SK-N-SH (cell line): Measurements from ENCODE around the gene SPATA16. TPM values are rescaled to one million over a fixed set of nuclear protein-coding genes. Genes with fewer than 3 reads are reported as not detected.

Experiments used
- CTCF ChIA-PET: fragments of 300-600, 350-600 bp; formaldehyde crosslinking; extraction: SDS; loops from one replicate; lab custom pipeline; 2021; lab: Yijun Ruan, JAX
- POLR2A ChIA-PET: fragments of 350-600 bp; sonication (Branson Sonifier 250); formaldehyde crosslinking; extraction: SDS; loops from one replicate; lab custom pipeline; 2020; ENCODE audit warnings: antibody characterized with exemption, inconsistent platforms; lab: Yijun Ruan, JAX
- DNase-seq: peaks from one replicate; pipeline ENCODE4 v3.0.0; 2012
- H2AFZ ChIP-seq: fragments of 200-600 bp; sonication (generic); 2 replicates; pipeline ENCODE4 v1.8.1; 2016; ENCODE audit warnings: antibody characterized with exemption, mild to moderate bottlenecking, low read depth
- H3F3A ChIP-seq: fragments of 200-600 bp; sonication (generic); replicated peaks from 2 replicates; pipeline ENCODE3; 2016; ENCODE audit warnings: antibody characterized with exemption, mild to moderate bottlenecking; ENCODE audit not compliant: insufficient read depth
- H3K27ac ChIP-seq, 2 experiments: fragments of 200-500 bp in 1 of 2; fragments of 200-600 bp in 1 of 2; sonication (Bioruptor generic) in 1 of 2; sonication (generic), shearing (Covaris generic) in 1 of 2; 2 replicates each; pipeline versions ENCODE4 v1.5.1 to v1.6.1; 2014 to 2016; ENCODE audit warnings: low read depth in 2 of 2, inconsistent platforms in 1 of 2, low read length in 1 of 2, mild to moderate bottlenecking in 1 of 2, mixed read lengths in 1 of 2
- H3K27me3 ChIP-seq: fragments of 200-600 bp; sonication (generic), shearing (Covaris generic); 2 replicates; pipeline ENCODE4 v1.6.1; 2016; ENCODE audit warnings: mixed run types; ENCODE audit not compliant: insufficient read depth
- H3K36me3 ChIP-seq, 2 experiments: fragments of 200-500 bp in 1 of 2; fragments of 200-600 bp in 1 of 2; sonication (Bioruptor generic) in 1 of 2; sonication (generic) in 1 of 2; replicated peaks in 1 of 2; 2 replicates each; pipeline versions ENCODE3 to v1.5.1; 2014 to 2016; ENCODE audit warnings: low read length in 1 of 2, mild to moderate bottlenecking in 1 of 2; ENCODE audit not compliant: insufficient read depth in 2 of 2, control insufficient read depth in 1 of 2
- H3K4me1 ChIP-seq, 2 experiments: fragments of 200-500 bp in 1 of 2; fragments of 200-600 bp in 1 of 2; sonication (Bioruptor generic) in 1 of 2; sonication (generic), shearing (Covaris generic) in 1 of 2; 2 replicates each; pipeline versions ENCODE4 v1.5.1 to v1.6.1; 2014 to 2016; ENCODE audit warnings: low read depth in 1 of 2, low read length in 1 of 2, mixed run types in 1 of 2; ENCODE audit not compliant: insufficient read depth in 2 of 2, control insufficient read depth in 1 of 2
- H3K4me2 ChIP-seq: fragments of 200-600 bp; sonication (generic), shearing (Covaris generic); 2 replicates; pipeline ENCODE4 v1.6.1; 2017; ENCODE audit warnings: mixed run types
- H3K4me3 ChIP-seq, 2 experiments: fragments of 200-500 bp in 1 of 2; fragments of 200-600 bp in 1 of 2; sonication (Bioruptor generic) in 1 of 2; sonication (generic), shearing (Covaris generic) in 1 of 2; 2 replicates each; pipeline versions ENCODE4 v1.5.1 to v1.8.1; 2014 to 2016; ENCODE audit warnings: low read depth in 2 of 2, inconsistent platforms in 1 of 2, low read length in 1 of 2, mild to moderate bottlenecking in 1 of 2, mixed read lengths in 1 of 2, moderate library complexity in 1 of 2
- H3K79me2 ChIP-seq: fragments of 200-600 bp; sonication (generic); 2 replicates; pipeline ENCODE4 v1.8.1; 2017; ENCODE audit warnings: mild to moderate bottlenecking; ENCODE audit not compliant: insufficient read depth
- H3K9ac ChIP-seq: fragments of 200-600 bp; sonication (generic); 2 replicates; pipeline ENCODE4 v1.6.1; 2017; ENCODE audit warnings: mixed run types
- H3K9me2 ChIP-seq: fragments of 200-600 bp; sonication (generic); 2 replicates; pipeline ENCODE4 v1.6.1; 2017; ENCODE audit warnings: mixed run types
- H3K9me3 ChIP-seq: fragments of 200-600 bp; sonication (generic); 2 replicates; pipeline ENCODE4 v1.6.1; 2017; ENCODE audit warnings: mixed run types, mild to moderate bottlenecking, moderate library complexity
- H4K20me1 ChIP-seq: fragments of 200-600 bp; sonication (generic); 2 replicates; pipeline ENCODE4 v1.6.1; 2017; ENCODE audit warnings: mild to moderate bottlenecking, mixed run types; ENCODE audit not compliant: insufficient read depth
- ELF1 ChIP-seq: IDR thresholded peaks from 2 replicates; pipeline ENCODE4 v1.4.0; 2012
- EP300 ChIP-seq, 2 experiments: IDR thresholded peaks; 2 replicates each; pipeline versions ENCODE4 v1.4.0 to v1.6.1; 2012; ENCODE audit warnings: borderline replicate concordance in 1 of 2, low read depth in 1 of 2, low read length in 1 of 2
- EZH2phosphoT487 ChIP-seq: fragments of 200-600 bp; sonication (generic); IDR thresholded peaks from 2 replicates; pipeline ENCODE4 v1.6.1; 2017; ENCODE audit warnings: low read depth, mixed run types, mild to moderate bottlenecking, antibody characterized with exemption, moderate library complexity, borderline replicate concordance
- FOXJ3 ChIP-seq: sonication (generic); formaldehyde crosslinking; IDR thresholded peaks from 2 replicates; pipeline ENCODE4 v1.5.1; 2020; ENCODE audit warnings: mild to moderate bottlenecking, missing genetic modification reagents
- FOXM1 ChIP-seq: IDR thresholded peaks from 2 replicates; pipeline ENCODE4 v1.4.0; 2012; ENCODE audit warnings: low read depth, mild to moderate bottlenecking
- GATA2 ChIP-seq: sonication (generic); formaldehyde crosslinking; IDR thresholded peaks from 2 replicates; pipeline ENCODE4 v1.5.0; 2020; ENCODE audit warnings: mild to moderate bottlenecking, missing genetic modification reagents
- MEF2A ChIP-seq: IDR thresholded peaks from 2 replicates; pipeline ENCODE4 v1.4.0; 2012; ENCODE audit warnings: low read depth, borderline replicate concordance
- NFIC ChIP-seq: IDR thresholded peaks from 2 replicates; pipeline ENCODE4 v1.4.0; 2012; ENCODE audit warnings: borderline replicate concordance
- PBX3 ChIP-seq: IDR thresholded peaks from 2 replicates; pipeline ENCODE4; 2012
- RAD21 ChIP-seq: IDR thresholded peaks from 2 replicates; pipeline ENCODE4 v1.6.1; 2012; ENCODE audit warnings: mild to moderate bottlenecking, low read length
- RCOR1 ChIP-seq: fragments of 150-350 bp; IDR thresholded peaks from 2 replicates; pipeline ENCODE4 v1.6.1; 2017; ENCODE audit warnings: antibody characterized with exemption, low read length
- RFX5 ChIP-seq: IDR thresholded peaks from 2 replicates; pipeline ENCODE4 v1.6.1; 2012; ENCODE audit warnings: mild to moderate bottlenecking, improper control_type of control experiment, low read length
- RXRA ChIP-seq: IDR thresholded peaks from 2 replicates; pipeline ENCODE4 v1.4.0; 2012; ENCODE audit warnings: low read depth, mild to moderate bottlenecking, borderline replicate concordance
- SIN3A ChIP-seq: IDR thresholded peaks from 2 replicates; pipeline ENCODE4 v1.6.1; 2012; ENCODE audit warnings: low read depth, mild to moderate bottlenecking, low read length, moderate library complexity, borderline replicate concordance
- SMC3 ChIP-seq: IDR thresholded peaks from 2 replicates; pipeline ENCODE4 v1.6.1; 2012; ENCODE audit warnings: low read depth, low read length, improper control_type of control experiment
- TCF12 ChIP-seq: IDR thresholded peaks from 2 replicates; pipeline ENCODE4 v1.4.0; 2012
- TEAD4 ChIP-seq: IDR thresholded peaks from 2 replicates; pipeline ENCODE4 v1.4.0; 2012; ENCODE audit warnings: mild to moderate bottlenecking, borderline replicate concordance; ENCODE audit not compliant: insufficient read depth
- USF1 ChIP-seq: IDR thresholded peaks from 2 replicates; pipeline ENCODE4 v1.4.0; 2012; ENCODE audit warnings: low read depth, borderline replicate concordance
- YY1 ChIP-seq: IDR thresholded peaks from 2 replicates; pipeline ENCODE4 v1.4.0; 2012; ENCODE audit warnings: low read depth, mild to moderate bottlenecking
- ZBTB33 ChIP-seq: IDR thresholded peaks from 2 replicates; pipeline ENCODE4 v1.4.0; 2012; ENCODE audit warnings: low read depth, borderline replicate concordance
- WGBS: methylation state at CpG from one replicate; pipeline ENCODE4 v1.1.6; 2017; ENCODE audit warnings: low lambda C conversion rate; 5-methylcytosine and 5-hydroxymethylcytosine counted together
- polyA plus RNA-seq, 3 experiments: library from polyadenylated mRNA; depleted of rRNA; stranded (reverse); fragments of >200 nt; gene quantifications; 2 replicates each; pipeline ENCODE4 v1.2.3, GENCODE V29; 2012

Gene SPATA16
- polyA plus RNA-seq, 1 of the 3 experiments (the other 2 are of a cell fraction), result not detected

- no peak for DNase-seq
- POLR2A ChIA-PET, result no interaction called here
- Histone ChIP-seq H3K9ac (no peak overlapping the region), H3K9me3 (no peaks in the 10 kb centered on the region), H3K4me2 (no peak overlapping the region), H3K79me2 (no peaks in the 10 kb centered on the region), H3K27ac (no peak overlapping the region), H3F3A (no peaks in the 10 kb centered on the region), H3K36me3 (no peaks in the 10 kb centered on the region), H4K20me1 (no peaks in the 10 kb centered on the region), H3K4me1 (no peaks in the 10 kb centered on the region), H3K4me3 (no peak overlapping the region), H3K9me2 (no peaks in the 10 kb centered on the region), H2AFZ (no peak overlapping the region), H3K27me3 (no peaks in the 10 kb centered on the region)
- 34% methylated on average over 2 of the region's 2 CpGs for WGBS
- CTCF ChIA-PET, result interaction anchor here (0.7 to 0.8 kb wide), 2 partner anchors 22 to 27 kb away, joined by 3 read pairs; no protein-coding TSS in a partner anchor
- TF ChIP-seq GATA2 (CRISPR knock-in tag), result no peak
- no peak for TF ChIP-seq NFIC
- TF ChIP-seq RAD21, result no peak
- no peak for TF ChIP-seq RFX5
- TF ChIP-seq ZBTB33, result no peak
- TF ChIP-seq RXRA, result no peak
- TF ChIP-seq RCOR1, result no peak
- no peak for TF ChIP-seq YY1
- TF ChIP-seq MEF2A, result no peak
- no peak for TF ChIP-seq FOXJ3 (CRISPR knock-in tag)
- no peak for TF ChIP-seq PBX3
- no peak for TF ChIP-seq SIN3A
- no peak for TF ChIP-seq EP300 (IDR thresholded peaks at IDR 0.05; ENCODE audit: borderline replicate concordance in 1 of 2, low read depth in 1 of 2, low read length in 1 of 2)
- no peak for TF ChIP-seq SMC3
- TF ChIP-seq EZH2phosphoT487, result no peak
- no peak for TF ChIP-seq TEAD4
- TF ChIP-seq FOXM1, result no peak
- TF ChIP-seq TCF12, result no peak
- TF ChIP-seq USF1, result no peak
- TF ChIP-seq ELF1, result no peak
These were observed 248.9 kb downstream of the SPATA16 start for GRCh38 chr3:172892158-172892557.
